ENCODE data around the gene FGFRL1.
A peak's percentile ranks its signal among the peaks of the same experiment; 100 is the strongest.
"Not testable (repeated sequence)": the region's sequence is repeated elsewhere in the genome, so short reads cannot be mapped to it uniquely, and the experiment has no call there.

The FGFRL1 gene

DNA sequence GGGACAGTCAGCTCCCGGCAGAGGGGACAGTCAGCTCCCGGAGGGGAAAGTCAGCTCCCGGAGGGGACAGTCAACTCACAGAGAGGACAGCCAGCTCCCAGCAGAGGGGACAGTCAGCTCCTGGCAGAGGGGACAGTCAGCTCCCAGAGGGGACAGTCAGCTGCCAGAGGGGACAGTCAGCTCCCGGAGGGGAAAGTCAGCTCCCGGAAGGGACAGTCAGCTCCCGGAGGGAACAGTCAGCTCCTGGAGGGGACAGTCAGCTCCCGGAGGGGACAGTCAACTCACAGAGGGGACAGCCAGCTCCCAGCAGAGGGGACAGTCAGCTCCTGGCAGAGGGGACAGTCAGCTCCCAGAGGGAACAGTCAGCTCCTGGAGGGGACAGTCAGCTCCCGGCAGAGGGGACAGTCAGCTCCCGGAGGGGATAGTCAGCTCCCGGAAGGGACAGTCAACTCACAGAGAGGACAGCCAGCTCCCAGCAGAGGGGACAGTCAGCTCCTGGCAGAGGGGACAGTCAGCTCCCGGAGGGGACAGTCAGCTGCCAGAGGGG, 43.3 kb downstream of the FGFRL1 start:
- DNase-seq = not testable (repeated sequence)

DNA sequence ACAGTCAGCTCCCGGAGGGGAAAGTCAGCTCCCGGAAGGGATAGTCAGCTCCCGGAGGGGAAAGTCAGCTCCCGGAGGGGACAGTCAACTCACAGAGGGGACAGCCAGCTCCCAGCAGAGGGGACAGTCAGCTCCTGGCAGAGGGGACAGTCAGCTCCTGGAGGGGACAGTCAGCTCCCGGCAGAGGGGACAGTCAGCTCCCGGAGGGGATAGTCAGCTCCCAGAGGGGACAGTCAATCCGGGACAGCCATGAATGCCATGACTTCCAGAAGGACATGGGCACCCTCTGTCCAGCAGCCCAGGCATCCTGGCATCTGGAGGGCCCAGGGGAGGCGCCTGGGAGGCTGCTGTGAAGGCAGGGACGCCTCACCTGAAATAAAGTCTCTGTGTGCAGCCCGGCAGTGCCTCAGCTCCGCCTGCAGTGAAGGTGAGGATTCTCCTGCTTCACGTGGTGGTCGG, 43.8 kb downstream of the FGFRL1 start:
- DNase-seq = peak in 1 of 5 donors; percentile 8

DNA sequence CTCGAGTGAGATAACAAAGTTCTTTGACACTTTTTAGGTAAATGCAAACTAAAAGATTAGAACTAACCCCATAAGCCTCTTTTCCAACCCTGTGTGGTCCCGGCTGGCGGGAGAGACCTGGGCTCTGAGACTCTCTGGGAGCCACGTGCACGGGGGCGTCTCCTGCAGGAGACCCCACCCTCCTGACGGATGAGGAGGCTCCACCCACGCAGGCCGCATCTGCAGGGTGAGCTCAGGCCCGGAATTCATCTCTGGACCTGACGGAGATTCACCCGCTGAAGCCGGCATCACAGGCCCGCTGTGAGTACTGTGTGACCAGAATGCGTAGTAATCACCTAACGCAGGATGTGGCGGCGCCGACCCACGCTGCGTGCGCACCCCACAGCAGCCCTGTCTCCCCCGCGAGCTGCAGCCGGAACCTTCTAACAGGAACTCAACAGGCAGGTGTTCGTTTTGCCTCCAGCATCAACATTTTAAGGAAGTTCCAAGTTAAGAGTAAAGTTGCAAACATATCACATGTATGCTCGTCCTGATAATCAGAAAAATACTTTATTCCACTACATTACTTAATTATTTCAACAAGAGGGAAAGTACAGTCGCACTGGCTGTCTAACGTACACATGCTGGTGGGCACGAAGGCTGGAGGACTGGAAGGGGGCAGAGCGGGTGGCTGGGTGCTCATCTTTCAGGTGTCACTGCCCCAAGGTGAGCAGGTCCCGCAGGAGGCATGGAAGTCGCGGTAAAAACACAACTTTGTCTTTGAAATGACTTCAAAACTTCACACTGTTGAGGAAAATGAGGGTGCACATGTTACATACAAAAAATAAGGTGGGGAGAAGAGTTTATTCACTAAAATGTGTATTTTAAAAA, 44.5 kb downstream of the FGFRL1 start:
- peak; percentile 51 to 83 (median 72) for DNase-seq

DNA sequence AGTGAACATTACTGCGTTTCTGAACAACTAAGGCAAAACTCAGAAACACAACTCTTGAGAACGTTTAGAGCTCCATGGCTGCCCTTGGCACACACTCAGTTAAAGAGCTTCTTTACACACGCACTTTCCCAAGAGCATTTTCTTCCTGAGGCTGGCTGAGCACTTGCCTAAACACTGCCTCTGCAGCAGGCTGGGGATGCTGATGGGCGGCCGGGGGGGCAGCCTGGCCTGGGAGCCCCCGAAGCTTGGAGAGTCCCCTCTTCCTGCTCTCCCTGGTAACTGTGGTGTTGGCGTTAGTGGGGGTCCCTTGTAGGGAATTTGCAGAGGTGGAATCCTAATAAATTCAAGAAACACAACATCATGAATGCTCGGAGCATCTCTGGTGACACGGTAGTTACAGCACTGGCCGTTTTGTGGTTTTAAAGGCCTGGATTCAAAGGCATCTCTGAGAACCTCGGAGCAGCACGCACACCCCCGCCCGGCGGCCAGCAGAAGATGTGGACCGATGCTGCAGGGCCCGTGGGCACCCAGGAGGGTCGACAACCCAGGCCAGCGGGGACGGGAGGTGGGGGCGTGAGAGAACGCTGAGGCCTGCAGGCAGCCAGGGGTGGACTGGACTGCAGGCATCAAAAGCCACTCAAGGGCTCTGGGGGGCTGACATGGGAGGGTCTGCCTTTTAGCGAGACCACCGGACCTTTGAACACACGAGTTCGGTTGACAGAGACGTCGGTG, 45.4 kb downstream of the FGFRL1 start:
- no peak for DNase-seq

DNA sequence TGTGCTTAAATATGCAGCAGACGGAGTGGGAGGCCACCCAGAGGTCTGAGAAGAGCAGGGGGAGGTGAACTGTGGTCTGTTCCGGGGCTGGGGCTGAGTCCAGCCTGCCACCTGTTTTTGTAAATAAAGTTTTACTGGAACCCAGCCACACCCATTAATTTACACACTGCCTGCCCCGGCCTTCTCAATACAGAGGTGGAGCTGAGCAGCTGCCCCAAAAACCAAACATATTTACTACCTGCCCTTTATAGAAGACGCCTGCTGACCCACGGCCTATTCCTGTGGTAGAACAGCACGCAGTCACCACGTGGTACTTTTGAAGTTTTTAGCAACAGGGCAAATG, 45.9 kb downstream of the FGFRL1 start:
- DNase-seq = no peak

DNA sequence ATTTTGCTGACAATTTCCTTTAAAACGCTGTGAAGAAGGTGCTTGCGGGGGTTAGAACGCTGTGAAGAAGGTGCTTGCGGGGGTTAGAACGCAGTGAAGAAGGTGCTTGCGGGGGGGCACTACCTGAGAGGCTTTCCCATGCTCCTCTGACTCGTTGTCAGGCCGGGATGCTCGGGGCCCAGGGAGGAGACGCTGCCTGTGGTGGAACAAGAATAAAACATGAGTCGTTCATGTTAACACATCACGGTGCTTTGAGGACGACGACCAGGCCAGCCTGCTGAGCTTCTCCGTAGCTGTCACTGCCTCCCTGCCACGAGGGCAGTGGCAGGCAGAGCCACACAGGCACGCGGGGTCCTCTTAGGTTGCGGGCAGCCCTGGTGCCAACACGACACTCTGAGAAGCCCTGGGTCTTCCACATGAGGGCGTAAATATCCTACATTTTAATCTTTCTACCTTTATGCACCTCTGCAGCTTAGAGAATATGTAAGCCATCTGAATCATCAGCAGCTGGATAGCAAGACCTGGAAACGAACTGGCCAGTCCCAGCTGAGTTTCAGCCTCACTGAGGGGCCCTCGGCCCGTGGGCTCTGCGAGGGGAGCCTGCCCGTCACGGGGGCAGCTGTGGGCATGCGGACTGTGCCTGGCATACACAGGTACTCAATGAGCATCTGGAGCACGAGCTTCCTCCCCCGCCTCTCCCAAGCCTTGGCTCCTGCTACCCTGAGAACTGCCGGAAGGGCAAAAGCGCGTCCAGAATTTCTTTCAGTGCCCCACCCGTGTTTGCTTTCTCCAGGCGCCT, 47.0 kb downstream of the FGFRL1 start:
- no peak for DNase-seq

DNA sequence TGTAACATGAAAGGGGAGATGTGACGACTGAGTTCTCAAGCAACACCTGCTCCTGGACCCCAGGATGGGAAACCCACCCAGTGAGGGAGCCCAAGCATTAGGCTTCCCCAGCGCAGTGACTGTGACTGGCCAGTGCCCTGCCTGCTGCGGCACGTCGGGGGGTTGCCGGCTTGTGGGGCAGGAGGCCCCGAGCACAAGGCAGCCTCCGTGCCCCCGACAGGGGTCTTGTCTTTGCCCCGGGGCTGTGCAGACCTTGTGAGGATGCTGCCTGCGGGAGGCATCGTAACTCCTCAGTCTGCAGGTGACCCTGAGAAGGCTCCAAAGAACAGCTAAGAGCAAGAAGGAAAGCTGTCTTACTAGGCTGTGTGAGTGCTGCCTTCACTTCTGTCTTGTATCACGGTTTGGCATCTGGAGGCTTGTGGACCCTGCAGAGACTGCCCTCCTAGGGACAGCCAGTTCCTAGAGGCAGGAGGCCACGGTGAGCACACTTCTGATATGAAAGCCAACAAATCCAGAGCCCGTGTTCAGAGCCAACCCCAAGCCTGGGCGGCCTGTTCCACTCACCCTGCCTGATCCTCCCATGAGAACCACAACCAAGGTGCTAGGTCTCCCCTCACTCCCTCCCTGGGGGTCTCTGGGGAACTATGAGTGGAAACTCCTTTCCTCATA, 47.7 kb downstream of the FGFRL1 start:
- DNase-seq = no peak

DNA sequence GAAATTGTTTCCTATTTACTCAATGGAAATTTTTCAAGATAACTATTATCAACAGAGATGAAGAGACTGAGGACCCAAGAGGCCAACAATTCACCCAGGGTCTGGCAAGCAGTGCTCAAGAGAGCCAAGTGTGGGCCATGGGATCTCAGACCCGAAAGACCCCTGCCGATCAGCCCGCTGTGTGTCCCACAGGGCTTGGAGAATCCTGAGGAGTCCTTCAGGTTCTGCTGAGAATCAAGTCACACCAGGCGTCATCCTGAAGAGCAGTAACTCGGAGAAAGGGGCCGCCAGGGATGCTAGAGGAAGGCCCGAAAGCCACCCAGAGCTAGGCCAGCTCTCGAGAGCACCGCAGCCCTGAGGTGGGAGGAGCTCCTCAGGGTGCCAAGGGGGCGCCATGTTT, 48.7 kb downstream of the FGFRL1 start:
- no peak for DNase-seq

DNA sequence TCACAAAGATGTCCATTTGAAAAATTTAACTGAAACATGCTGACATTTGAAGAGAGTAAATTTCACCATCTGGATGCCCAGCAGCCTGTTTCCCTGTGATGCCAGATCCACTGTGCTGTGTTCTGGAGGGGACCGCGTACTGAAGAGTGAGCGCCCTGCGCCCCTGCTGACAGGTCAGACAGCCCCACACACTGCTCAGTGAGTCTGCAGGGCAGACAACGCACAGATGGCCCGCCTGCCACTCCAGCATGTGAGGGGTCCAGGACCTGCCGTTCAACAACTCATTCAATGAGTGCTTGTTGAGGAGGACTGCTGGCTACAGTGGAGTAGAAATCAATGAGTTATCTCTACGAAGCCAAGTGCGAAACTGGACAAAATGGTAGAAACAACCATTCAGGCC, 49.2 kb downstream of the FGFRL1 start:
- DNase-seq = no peak

DNA sequence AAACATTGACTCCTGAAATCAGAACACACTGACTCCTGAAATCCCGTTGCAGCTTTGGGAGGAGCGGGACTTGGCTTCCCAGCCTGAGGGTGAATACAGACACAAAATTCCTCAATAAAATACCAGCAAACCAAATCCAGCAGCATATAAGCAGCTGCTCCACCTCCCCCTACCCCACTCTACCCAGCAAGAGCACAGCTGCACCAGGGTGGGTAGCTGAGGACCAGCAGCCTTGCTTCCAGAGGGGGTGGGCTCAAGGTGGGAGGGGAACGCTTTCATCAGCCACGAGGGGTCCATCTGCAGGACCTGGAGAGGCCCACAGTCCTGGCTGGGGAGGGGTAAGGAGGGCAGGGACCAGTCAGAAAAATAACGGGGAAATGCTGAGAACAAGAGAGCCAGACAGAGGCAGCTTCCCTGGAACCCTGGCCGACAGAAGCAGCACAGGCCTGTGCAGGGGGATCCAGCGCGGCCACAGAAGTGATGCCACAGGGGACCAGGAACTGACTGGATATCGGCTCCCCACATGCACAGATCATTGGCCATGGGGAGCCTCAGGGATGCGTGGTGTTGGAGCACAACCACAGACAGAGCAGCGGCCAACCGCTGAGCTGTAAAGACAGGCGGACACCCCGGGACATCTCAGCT, 49.8 kb downstream of the FGFRL1 start:
- DNase-seq = no peak

DNA sequence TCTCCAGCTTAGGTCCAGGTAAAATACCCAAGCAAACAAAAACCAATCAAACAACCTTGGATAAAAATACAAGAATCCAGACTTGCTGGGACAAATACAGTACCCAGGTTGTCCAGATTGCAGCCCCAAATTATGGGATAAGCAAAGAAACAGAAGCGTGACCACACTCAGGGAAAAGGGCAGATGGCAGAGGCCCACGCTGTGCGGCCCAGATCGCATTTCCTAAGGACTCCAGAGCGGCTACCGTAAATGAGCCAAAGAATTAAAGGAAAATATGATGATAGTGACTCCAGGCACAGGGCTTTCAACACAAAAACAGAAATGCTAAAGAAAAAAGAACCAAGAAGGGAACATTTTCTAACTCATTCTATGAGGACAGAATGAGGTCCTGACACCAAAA, 50.3 kb downstream of the FGFRL1 start:
- no peak for DNase-seq

DNA sequence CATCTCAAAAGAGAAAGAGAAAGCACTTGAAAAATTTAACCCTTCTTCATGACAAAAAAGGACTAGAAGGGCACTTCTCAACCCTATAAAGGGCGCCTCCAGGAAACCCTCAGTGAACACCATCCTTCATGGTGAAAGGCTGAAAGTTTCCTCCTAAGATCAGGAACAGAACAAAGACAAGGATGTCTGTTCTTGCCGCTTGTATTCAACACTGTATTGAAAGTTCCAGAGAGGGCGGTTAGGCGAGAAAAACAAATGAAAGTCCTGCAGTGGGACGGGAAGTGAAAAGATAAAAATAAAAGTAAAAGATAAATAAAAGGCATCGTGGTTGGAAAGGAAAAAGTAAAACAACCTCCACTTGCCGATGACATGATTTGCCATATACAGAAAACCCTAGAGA, 51.0 kb downstream of the FGFRL1 start:
- peak in 1 of 5 donors; percentile 14 for DNase-seq

DNA sequence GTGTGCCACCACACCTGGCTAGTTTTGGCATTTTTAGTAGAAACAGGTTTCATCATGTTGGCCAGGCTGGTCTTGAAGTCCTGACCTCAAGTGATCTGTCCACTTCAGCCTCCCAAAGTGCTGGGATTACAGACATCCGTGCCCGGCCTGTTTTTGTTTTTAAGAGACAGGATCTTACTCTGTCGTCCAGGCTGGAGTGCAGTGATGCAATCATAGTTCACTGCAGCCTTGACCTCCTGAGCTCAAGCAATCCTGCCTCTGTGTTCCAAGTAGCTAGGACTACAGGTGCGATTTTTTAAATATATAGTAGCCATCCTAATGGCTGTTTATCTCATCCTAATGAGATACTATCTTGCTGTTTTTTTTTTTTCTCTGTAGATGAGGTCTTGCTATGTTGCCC, 54.3 kb downstream of the FGFRL1 start:
- no peak for DNase-seq

DNA sequence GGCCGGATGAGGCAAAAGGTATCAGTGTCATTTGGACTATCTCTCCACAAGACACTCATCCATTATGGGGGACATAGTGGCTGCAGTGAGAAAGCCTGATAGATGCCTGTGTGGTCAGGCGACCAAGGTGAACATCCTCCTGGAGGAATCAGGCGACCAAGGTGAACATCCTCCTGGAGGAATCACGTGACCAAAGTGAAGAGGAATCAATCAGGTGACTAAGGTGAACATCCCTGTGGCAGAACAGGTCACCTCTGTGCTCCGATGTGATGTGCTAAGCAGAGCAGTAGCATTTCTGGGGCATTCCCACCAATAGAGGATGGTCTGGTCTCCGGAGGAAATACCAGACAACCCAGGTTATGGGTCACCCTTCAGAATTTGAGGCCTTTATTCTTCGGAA, 58.0 kb downstream of the FGFRL1 start:
- no peak for DNase-seq

DNA sequence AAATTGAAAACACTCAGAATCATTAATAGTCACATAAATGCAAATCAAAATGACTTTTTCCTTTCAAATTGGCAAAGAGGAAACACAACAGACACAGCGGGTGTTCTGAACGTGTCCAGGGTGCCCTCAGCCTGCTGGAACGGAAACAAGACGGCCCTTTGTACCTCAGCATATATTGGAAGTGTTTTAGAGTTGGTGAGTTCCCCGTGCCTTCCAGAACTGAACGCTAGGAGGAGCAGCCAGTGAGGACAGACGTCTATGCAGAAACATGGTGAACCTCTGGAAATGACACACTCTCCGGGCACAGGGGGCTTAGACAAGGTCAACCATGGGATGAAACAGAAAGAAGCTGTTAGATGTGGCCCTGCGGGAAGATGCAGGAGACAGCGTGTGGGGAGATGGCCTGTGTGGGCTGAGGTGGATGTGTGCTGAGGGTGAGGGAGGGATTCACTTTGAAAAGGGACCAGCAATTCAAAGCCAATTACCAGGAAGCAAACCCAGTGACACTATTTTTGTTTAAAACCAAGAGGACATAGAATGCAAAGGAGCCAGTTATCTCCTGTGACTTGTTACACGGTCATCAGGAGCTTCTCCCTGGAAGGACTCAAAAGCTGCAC, 61.5 kb downstream of the FGFRL1 start:
- peak in 3 of 5 donors; percentile 12 to 52 (median 42) for DNase-seq

DNA sequence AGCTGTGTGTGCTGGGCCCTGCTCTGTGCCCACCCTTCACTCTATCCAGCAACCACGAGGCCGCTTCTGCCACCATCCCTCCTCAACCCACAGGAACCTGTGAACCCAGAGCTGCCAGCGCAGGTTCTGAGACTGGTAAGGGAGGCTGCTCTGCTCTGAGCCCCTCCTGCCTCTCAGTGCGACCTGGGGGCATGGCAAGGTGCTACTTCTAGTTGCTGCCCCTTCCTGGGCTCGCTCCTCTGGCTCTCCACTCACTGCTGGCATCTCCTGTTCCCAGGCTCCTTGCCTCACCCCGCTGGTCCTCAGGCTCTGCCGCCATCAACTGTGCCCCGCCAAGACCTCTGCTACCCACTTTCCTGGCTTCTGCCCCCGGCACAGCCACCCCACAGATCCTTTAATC, 62.7 kb downstream of the FGFRL1 start:
- DNase-seq = no peak

DNA sequence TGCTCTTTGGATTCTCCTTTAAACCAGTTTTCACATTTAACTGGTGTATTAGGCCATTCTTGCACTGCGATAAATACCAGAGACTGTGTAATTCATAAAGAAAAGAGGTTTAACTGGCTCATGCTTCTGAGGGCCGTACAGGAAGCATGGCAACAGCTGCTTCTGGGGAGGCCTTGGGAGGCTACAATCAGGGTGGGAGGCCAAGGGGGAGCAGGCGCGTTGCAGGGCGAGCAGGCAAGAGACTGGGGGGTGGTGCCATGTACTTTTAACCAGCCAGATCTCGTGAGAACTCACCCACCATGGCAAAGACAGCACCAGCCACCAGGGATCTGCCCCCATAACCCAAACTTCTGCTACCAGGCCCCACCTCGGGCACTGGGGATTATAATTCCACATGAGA, 63.8 kb downstream of the FGFRL1 start:
- DNase-seq = no peak

DNA sequence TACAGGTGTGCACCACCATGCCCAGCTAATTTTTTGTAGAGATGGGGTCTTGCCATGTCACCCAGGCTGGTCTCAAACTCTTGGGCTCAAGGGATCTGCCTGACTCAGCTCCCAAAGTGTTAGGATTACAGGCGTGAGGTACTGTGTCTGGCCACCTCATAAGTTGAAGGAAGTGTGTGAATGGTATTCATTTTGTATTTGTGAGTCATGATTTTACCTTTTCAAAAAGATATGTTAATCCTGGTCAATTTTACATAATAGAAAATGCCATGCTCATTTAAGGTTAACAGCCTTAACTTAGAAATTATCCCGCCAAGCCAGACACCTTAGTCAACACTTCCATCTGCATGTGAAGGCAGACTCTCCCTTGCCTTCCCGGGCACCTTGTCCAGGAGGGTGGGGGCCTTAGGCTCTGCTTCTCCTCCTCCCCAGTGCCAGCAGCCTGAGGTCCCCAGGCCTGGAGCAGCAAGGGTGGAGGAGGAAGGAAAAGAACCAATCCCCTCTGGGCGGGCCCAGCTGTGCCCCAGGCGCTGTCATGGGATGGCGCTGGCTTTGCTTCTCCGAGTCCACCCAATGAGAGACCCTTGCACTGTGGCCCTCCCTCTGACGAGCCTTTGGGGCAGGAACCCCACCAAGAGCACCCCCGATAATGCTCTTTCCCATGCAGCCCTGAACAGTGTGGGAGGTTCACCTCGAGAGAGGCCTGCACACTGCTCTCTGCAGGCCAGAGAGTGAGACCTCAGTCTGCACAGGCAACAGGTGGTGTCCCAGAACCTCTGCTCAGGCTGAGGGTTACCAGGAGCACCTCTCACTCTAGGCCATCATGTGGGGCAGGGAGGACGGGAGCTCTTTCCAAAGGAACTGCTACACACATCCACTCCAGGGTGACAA, 64.6 kb downstream of the FGFRL1 start:
- no peak for DNase-seq

Measured in T-helper 1 cell (primary cell).